GM19240 (cell line): ENCODE measurements around the gene ROBO4.

Experiments
- DNase-seq: peaks from one replicate; pipeline ENCODE4 v3.0.0; 2011; ENCODE audit warnings: low spot score; ENCODE audit not compliant: insufficient read length

ROBO4 gene

GRCh38 chr11:124842305-124842704 lies 55.4 kb downstream of the ROBO4 start:
- no peak for DNase-seq

GRCh38 chr11:124841840-124842239 lies 55.8 kb downstream of the ROBO4 start:
- no peak for DNase-seq

- no peak for DNase-seq
These were observed 56.5 kb downstream of the ROBO4 start for GRCh38 chr11:124841201-124841600.

GRCh38 chr11:124840666-124841065 lies 57.0 kb downstream of the ROBO4 start:
- no peak for DNase-seq

GRCh38 chr11:124839972-124840621 lies 57.6 kb downstream of the ROBO4 start:
- DNase-seq = no peak

- no peak for DNase-seq
These were observed 58.3 kb downstream of the ROBO4 start for GRCh38 chr11:124839128-124839971.

GRCh38 chr11:124838805-124839127 lies 58.9 kb downstream of the ROBO4 start:
- DNase-seq = no peak

- no peak for DNase-seq
These were observed 60.2 kb downstream of the ROBO4 start for GRCh38 chr11:124837491-124837856.

GRCh38 chr11:124835918-124836317 lies 61.7 kb downstream of the ROBO4 start:
- DNase-seq = no peak

GRCh38 chr11:124834526-124835180 lies 63.0 kb downstream of the ROBO4 start:
- DNase-seq = no peak
